Activated CD4-positive, alpha-beta T cell treated with anti-CD3 and anti-CD28 coated beads, Interleukin-2, amount 10 ng/mL, durations not matched to agents 24 days and 14 days (primary cell): Measurements from ENCODE around the gene PSTPIP1. TPM values are rescaled to one million over a fixed set of nuclear protein-coding genes. Genes with fewer than 3 reads are reported as not detected.

Source experiments
- DNase-seq: peaks from one replicate; pipeline ENCODE4 v3.0.0; 2022
- H3K27ac Mint-ChIP-seq: one replicate; pipeline ENCODE4 v1.8.0; 2022; ENCODE audit warnings: mild to moderate bottlenecking, mixed read lengths
- H3K27me3 Mint-ChIP-seq: one replicate; pipeline ENCODE4 v1.8.0; 2022; ENCODE audit warnings: mixed read lengths
- H3K36me3 Mint-ChIP-seq: one replicate; pipeline ENCODE4 v1.8.0; 2022; ENCODE audit warnings: low read depth, mild to moderate bottlenecking, mixed read lengths
- H3K4me1 Mint-ChIP-seq: one replicate; pipeline ENCODE4 v1.8.0; 2021; ENCODE audit warnings: mixed read lengths
- H3K4me3 Mint-ChIP-seq: one replicate; pipeline ENCODE4 v1.8.0; 2022; ENCODE audit warnings: mild to moderate bottlenecking, moderate library complexity, mixed read lengths
- H3K9me3 Mint-ChIP-seq: one replicate; pipeline ENCODE4 v1.8.0; 2021; ENCODE audit warnings: mixed read lengths
- intact Hi-C: fragments of 100-400 bp; cut with micrococcal nuclease; formaldehyde crosslinking; loops from one replicate; pipeline ENCODE4 v1.15.1; 2023
- total RNA-seq: library from RNA; stranded (reverse); gene quantifications from 2 replicates; pipeline ENCODE4 v1.2.3, GENCODE V29; 2022

Gene PSTPIP1
- total RNA-seq, 1 donor from 2014 or later: 182 TPM

- intact Hi-C loops: no loop called here
- Mint-ChIP-seq H3K27ac (peak overlapping the region; percentile 64), H3K9me3 (no peaks in the 10 kb centered on the region), H3K27me3 (peaks cover 16% of the 10 kb centered on the region), H3K4me1 (peaks cover 33% of the 10 kb centered on the region), H3K4me3 (peak overlapping the region; percentile 89), H3K36me3 (peaks cover 8% of the 10 kb centered on the region)
- no peak for DNase-seq
Observed at GRCh38 chr15:77069521-77070121, 74.7 kb downstream of the PSTPIP1 start.

GRCh38 chr15:77070180-77070494 is 75.2 kb downstream of the PSTPIP1 start:
- Mint-ChIP-seq H3K36me3 (peaks cover 8% of the 10 kb centered on the region), H3K27me3 (peaks cover 16% of the 10 kb centered on the region), H3K4me1 (peaks cover 30% of the 10 kb centered on the region), H3K4me3 (peak overlapping the region; percentile 89), H3K9me3 (no peaks in the 10 kb centered on the region), H3K27ac (peak overlapping the region; percentile 53)
- no peak for DNase-seq
- intact Hi-C loops: no loop called here

- DNase-seq: peak; percentile 98
- H3K4me1 Mint-ChIP-seq: peaks cover 30% of the 10 kb centered on the region
- peak within 1 kb of the TSS; percentile 89 for H3K4me3 Mint-ChIP-seq
- peaks cover 8% of the 10 kb centered on the region for H3K36me3 Mint-ChIP-seq
- no peaks in the 10 kb centered on the region for H3K9me3 Mint-ChIP-seq
- H3K27ac Mint-ChIP-seq: peak within 1 kb of the TSS; percentile 78
- peaks cover 21% of the 10 kb centered on the region for H3K27me3 Mint-ChIP-seq
- intact Hi-C loops: no loop called here
Observed at GRCh38 chr15:77070495-77071304, 75.8 kb downstream of the PSTPIP1 start, which contains the start of gene TSPAN3. TSS of gene TSPAN3 (minus strand) at chr15:77071109. CDS start at chr15:77070954, 155 bp downstream.

GRCh38 chr15:77071305-77072223 is 76.6 kb downstream of the PSTPIP1 start:
- no peaks in the 10 kb centered on the region for H3K9me3 Mint-ChIP-seq
- intact Hi-C loops: no loop called here
- H3K27me3 Mint-ChIP-seq: peaks cover 22% of the 10 kb centered on the region

GRCh38 chr15:77074350-77074749 is 79.4 kb downstream of the PSTPIP1 start:
- peaks cover 14% of the 10 kb centered on the region for H3K4me1 Mint-ChIP-seq
- H3K36me3 Mint-ChIP-seq: peaks cover 6% of the 10 kb centered on the region
- H3K27ac Mint-ChIP-seq: no peak overlapping the region
- intact Hi-C loops: no loop called here
- H3K4me3 Mint-ChIP-seq: no peak overlapping the region
- H3K9me3 Mint-ChIP-seq: no peaks in the 10 kb centered on the region
- peaks cover 19% of the 10 kb centered on the region for H3K27me3 Mint-ChIP-seq
- DNase-seq: no peak

More at GRCh38 chr15:77071305-77072223, 76.6 kb downstream of the PSTPIP1 start:
- DNase-seq: no peak
- Mint-ChIP-seq H3K36me3 (peaks cover 8% of the 10 kb centered on the region), H3K4me3 (peak overlapping the region; percentile 83), H3K4me1 (peaks cover 30% of the 10 kb centered on the region), H3K27ac (peak overlapping the region; percentile 78)

GRCh38 chr15:77075528-77075927 is 80.6 kb downstream of the PSTPIP1 start:
- Mint-ChIP-seq H3K9me3 (no peaks in the 10 kb centered on the region), H3K27me3 (peaks cover 13% of the 10 kb centered on the region), H3K4me3 (no peak overlapping the region), H3K27ac (no peak overlapping the region), H3K36me3 (no peaks in the 10 kb centered on the region), H3K4me1 (peaks cover 8% of the 10 kb centered on the region)
- DNase-seq: no peak
- intact Hi-C loops: no loop called here

GRCh38 chr15:77076323-77076915 is 81.5 kb downstream of the PSTPIP1 start:
- peaks cover 5% of the 10 kb centered on the region for H3K4me1 Mint-ChIP-seq
- no peak overlapping the region for H3K4me3 Mint-ChIP-seq
- DNase-seq: no peak
- no peak overlapping the region for H3K27ac Mint-ChIP-seq
- no peaks in the 10 kb centered on the region for H3K36me3 Mint-ChIP-seq
- intact Hi-C loops: no loop called here
- peaks cover 13% of the 10 kb centered on the region for H3K27me3 Mint-ChIP-seq
- H3K9me3 Mint-ChIP-seq: no peaks in the 10 kb centered on the region

GRCh38 chr15:77081971-77082370 is 87.0 kb downstream of the PSTPIP1 start:
- no peak for DNase-seq
- Mint-ChIP-seq H3K27ac (no peak overlapping the region), H3K9me3 (no peaks in the 10 kb centered on the region), H3K36me3 (no peaks in the 10 kb centered on the region), H3K27me3 (peaks cover 5% of the 10 kb centered on the region), H3K4me3 (no peak overlapping the region), H3K4me1 (peaks cover 9% of the 10 kb centered on the region)
- intact Hi-C loops: no loop called here

- H3K27me3 Mint-ChIP-seq: peaks cover 6% of the 10 kb centered on the region
- peak; percentile 80 for DNase-seq
- H3K9me3 Mint-ChIP-seq: no peaks in the 10 kb centered on the region
- H3K36me3 Mint-ChIP-seq: no peaks in the 10 kb centered on the region
- peaks cover 9% of the 10 kb centered on the region for H3K4me1 Mint-ChIP-seq
- H3K4me3 Mint-ChIP-seq: peak overlapping the region; percentile 55
- intact Hi-C loops: no loop called here
- H3K27ac Mint-ChIP-seq: no peak overlapping the region
Observed at GRCh38 chr15:77083381-77084160, 88.6 kb downstream of the PSTPIP1 start.

GRCh38 chr15:77084436-77084835 is 89.5 kb downstream of the PSTPIP1 start:
- intact Hi-C loops: no loop called here
- Mint-ChIP-seq H3K27me3 (peaks cover 7% of the 10 kb centered on the region), H3K9me3 (no peaks in the 10 kb centered on the region), H3K4me3 (no peak overlapping the region), H3K4me1 (peaks cover 9% of the 10 kb centered on the region), H3K27ac (no peak overlapping the region), H3K36me3 (no peaks in the 10 kb centered on the region)
- no peak for DNase-seq

- H3K4me1 Mint-ChIP-seq: peaks cover 9% of the 10 kb centered on the region
- H3K4me3 Mint-ChIP-seq: no peak overlapping the region
- intact Hi-C loops: no loop called here
- no peaks in the 10 kb centered on the region for H3K9me3 Mint-ChIP-seq
- H3K27me3 Mint-ChIP-seq: peaks cover 7% of the 10 kb centered on the region
- H3K36me3 Mint-ChIP-seq: no peaks in the 10 kb centered on the region
- no peak overlapping the region for H3K27ac Mint-ChIP-seq
- no peak for DNase-seq
Observed at GRCh38 chr15:77085297-77085696, 90.4 kb downstream of the PSTPIP1 start.
